ENCODE results near the gene KCND2.
"Not testable (repeated sequence)": the region's sequence is repeated elsewhere in the genome, so short reads cannot be mapped to it uniquely, and the experiment has no call there.

The KCND2 gene

DNA sequence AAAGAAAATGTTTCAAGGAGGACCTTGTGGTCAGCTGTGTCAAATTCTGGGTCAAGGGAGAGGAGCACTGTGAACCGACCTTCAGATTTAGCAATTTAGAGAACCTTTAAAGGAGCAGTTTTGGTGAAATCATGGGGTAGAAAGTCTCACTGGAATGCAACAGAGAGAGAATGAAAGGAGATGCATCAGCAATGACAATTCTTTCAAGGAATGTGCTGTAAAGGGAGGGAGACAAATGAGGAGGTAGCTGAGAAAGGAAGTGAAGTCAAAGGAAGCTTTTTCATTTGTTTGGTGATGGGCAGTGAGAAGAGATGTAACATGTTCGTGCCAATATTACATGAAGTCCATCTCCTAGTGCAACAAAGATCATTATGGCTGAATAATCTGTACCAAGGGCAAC is 418.9 kb downstream of the KCND2 start:
- no peak for DNase-seq (ENCODE audit: low read depth in 1 of 2, low spot score in 1 of 2)

DNA sequence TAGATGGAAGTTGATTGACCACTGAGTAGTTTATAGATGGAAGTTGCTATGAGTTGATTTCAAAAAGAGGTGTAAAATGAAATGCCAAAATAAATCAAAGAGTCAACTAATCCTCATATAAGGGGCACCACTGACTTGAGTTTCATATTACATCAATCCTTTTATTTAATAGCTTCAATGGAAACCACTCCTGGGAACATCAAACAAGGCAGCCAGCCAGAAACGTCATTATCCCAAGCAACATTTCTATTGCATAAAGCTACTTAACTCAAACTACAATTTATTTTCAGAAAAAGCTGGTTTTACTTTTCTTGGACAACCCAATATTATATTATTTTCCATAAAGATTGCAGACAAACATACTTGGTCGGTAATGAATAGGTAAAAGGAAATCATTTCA is 422.9 kb downstream of the KCND2 start:
- no peak for DNase-seq (ENCODE audit: low read depth in 1 of 2, low spot score in 1 of 2)

GRCh38 chr7:120700796-120701195 is 427.8 kb downstream of the KCND2 start:
- no peak for DNase-seq (ENCODE audit: low read depth in 1 of 2, low spot score in 1 of 2)

DNA sequence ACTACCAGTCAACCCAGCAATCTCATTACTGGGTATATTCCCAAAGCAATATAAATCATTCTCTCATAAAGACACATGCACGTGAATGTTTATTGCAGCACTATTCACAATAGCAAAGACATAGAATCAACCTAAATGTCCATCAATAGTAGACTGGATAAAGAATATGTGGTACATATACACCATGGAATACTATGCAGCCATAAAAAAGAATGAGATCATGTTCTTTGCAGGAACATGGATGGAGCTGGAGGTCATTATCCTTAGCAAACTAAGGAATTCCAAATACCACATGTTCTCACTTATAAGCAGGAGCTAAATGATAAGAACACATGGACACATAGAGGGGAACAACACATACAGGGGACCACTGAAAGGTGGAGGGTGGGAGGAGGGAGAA is 429.4 kb downstream of the KCND2 start:
- not testable (repeated sequence) for DNase-seq (ENCODE audit: low read depth in 1 of 2, low spot score in 1 of 2)

DNA sequence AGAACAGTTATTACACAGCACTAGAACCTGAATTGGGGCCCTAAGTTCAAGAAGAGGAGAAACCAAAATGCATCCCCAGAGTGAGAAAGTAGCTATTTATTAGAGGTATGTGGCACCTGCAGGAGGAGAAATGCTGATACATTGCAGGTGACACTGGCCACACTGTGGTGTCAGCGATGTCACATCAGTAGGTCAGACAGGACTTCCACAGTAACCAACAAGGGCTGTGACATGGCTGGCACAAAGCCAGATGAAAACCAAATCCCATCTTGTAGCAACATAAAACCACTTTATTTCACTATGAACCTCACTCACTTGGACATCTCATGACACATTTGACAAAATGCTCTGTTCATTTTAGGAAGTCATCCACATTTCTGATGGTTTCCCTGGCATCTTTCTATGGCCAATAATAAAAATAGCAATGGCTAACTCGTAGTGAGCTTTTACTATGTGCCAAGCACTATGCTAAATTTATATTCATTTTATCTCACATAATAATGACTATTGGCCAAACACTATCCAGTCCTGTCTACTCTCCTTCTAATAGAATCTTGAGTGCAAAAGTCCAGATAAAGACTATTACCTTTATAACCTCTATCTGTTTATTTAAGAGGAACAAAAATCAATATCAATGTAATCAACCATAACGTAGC is 430.7 kb downstream of the KCND2 start:
- no peak for DNase-seq (ENCODE audit: low read depth in 1 of 2, low spot score in 1 of 2)

- no peak for DNase-seq (ENCODE audit: low read depth in 1 of 2, low spot score in 1 of 2)
These were observed 436.4 kb downstream of the KCND2 start for GRCh38 chr7:120709252-120709971.

DNA sequence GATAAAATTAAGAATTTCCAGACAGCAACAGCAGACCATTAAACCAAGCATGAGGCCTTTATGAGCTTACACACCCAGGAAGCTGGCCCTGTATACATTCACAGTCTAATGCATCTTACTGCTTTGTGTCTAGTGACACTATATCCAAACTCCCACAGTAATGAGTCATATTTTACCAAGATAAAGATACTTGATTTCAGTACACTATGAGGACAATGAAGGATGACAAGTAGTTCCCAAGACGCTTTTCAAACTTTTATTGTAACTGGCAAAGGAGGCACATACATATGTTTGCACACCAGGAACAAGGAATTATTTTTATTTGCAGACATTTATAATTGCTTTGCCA is 437.0 kb downstream of the KCND2 start:
- DNase-seq (ENCODE audit: low read depth in 1 of 2, low spot score in 1 of 2): no peak

DNA sequence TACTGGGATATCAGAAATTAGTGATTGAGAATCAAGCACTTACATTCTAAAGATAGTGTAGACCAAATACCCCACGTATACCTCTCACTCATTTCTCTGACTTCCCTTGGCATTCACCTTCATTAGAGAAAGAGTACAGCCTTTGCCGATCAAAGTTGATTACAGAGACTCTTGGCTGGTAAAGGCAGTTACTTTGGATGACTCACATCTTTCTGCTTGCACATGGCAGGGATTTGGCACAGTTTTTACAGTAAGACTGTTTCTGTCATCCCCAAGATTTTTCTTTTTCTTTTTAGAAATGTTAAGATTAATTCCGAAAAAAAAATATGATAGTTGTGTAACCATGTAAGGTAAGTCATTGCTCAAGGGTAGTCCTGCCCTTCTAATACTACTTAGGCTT is 442.0 kb downstream of the KCND2 start:
- no peak for DNase-seq (ENCODE audit: low read depth in 1 of 2, low spot score in 1 of 2)

GRCh38 chr7:120716307-120716706 is 443.3 kb downstream of the KCND2 start:
- no peak for DNase-seq (ENCODE audit: low read depth in 1 of 2, low spot score in 1 of 2)

DNA sequence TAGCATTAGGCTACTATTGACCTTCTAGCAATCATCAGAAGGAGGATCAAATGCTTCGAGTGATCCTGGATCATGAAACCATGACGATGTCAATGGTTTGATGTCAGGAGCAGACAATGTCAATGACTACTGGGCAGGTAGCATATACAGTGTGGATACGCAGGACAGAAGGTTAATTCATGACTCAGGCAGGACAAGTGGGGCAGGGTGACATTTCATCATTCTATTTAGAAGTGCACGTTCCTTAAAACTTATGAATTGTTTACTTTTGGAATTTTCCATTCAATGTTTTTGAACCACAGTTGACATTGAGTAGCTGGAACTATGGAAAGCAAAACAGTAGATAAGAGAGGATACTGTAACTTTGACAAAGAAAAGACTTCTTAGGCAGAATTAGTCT is 444.2 kb downstream of the KCND2 start:
- no peak for DNase-seq (ENCODE audit: low read depth in 1 of 2, low spot score in 1 of 2)

DNA sequence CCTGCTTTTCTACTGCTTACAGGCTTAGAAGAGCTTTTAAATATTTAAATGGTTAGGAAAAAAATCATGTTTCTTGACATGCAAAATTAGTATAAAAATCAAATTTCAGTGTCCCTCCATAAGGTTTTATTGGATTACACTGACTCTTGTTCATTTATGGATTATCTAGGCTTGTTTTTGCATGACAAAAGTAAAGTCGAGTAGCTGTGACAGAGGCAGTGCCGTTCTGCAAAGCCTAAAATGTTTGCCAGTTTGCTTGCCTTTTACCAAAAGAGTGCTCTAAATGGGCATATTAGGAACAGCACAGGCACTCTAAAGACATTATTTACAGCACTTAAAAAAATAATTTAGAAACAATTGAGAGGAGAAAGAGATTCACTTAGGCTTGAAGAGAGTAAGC is 445.4 kb downstream of the KCND2 start:
- DNase-seq (ENCODE audit: low read depth in 1 of 2, low spot score in 1 of 2): no peak

DNA sequence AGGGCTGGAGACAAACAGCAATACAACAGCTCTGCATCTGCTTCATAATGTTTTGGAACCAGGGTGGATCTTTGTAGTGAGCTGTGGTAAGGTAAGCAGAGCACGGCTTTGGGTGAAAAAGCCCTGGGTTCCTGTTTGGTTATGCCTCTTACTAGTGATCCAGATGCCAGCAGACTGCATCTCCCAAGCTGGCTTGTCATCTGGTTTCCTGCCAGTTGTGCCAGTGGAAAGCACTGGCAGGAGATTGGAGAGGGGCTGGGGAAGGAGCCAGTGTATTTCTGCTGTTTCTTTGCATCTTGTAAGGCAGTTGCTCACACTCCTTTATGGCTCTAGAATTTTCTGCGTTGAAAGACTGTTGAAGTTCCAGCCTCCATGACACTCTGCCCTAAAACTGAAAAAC is 447.3 kb downstream of the KCND2 start:
- no peak for DNase-seq (ENCODE audit: low read depth in 1 of 2, low spot score in 1 of 2)

DNA sequence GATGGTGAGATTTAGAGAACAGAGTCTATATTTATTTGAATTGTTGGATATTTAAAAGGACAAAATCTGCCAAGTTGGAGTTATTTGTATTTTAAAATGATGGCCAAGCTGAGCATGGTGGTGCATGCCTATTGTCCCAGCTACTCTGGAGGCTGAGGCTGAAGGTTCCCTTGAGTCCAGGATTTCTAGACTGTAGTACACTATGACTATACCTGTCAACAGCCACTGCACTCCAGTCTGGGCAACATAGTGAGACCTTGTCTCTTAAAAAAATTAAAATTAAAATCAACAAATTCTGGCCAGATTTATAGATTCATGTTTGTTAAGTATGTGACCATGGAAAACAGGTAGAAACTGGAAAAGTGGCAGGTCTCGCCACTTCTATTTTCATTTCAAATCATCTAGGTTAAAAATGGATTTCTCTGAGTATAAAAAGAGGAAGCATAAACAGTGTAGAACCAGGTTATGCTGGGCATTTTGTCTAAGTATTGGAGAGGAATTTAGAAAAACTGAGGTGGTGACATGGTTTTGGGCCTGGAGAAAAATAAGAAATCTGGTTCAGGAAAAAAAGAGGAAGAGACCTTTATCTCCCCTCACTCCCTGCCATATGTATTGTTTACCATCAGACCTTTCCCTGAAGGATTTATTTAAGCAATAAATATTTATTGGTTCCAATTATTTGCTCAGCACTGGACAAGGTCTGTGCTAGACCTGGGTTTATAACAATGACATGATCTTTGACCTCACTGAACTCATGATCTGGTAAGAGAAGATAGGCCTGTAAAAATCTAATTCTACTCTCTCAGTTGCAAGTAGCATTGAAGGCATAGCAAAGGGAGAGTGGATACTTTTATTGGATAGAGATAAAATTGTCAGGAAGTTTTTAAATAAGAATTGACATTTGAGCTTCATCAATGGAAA is 450.8 kb downstream of the KCND2 start:
- DNase-seq (ENCODE audit: low read depth in 1 of 2, low spot score in 1 of 2): no peak

GRCh38 chr7:120724448-120724847 is 451.5 kb downstream of the KCND2 start:
- no peak for DNase-seq (ENCODE audit: low read depth in 1 of 2, low spot score in 1 of 2)

DNA sequence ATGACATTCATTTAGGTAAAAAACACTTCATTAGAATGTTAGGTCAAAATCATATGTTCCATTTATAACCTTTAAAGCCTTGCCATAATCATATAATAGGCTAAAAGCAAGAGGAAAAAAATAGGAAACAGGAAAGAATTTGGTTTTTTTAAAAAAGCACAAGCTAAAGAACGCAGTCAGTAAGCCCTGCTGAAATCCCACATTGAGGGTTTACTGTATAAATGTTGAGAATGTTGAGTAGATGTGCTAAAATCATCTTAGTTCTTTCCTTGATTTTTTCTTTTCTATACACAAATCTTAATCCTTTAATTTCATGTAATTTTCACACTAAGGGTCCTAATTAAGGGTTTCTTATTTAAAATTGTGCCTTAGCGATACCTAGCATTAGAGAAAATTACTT is 452.0 kb downstream of the KCND2 start:
- DNase-seq (ENCODE audit: low read depth in 1 of 2, low spot score in 1 of 2): no peak

DNA sequence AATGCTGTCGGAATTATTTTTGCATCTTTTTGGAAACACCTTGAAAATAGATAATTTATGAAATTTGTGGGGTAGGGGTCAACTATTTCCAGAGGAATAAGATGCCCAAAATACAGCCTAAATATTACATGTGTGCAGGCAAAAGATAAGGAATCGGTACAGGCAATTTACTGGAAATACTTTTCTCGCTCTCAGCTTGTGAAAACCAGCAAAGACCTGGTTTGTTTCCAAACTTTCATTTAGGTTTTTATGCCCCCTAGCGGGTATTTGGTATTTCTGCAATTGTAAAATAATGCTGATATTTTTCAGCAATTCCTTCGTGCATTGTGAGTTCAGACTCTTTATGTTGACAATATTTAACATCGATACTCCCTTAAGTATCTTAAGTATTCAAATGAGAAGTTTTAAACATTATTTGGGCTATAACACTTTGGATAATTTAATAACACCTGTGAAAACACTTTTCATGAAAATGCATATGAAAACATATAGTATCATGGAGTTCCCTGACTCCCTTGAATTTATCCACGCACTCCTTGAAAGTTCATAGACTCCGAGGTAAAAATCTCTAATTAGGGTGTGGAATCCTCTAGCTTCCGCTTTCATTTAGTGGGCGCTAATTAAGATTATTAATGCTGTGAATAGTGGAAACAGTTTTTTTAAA is 452.5 kb downstream of the KCND2 start:
- DNase-seq (ENCODE audit: low read depth in 1 of 2, low spot score in 1 of 2): no peak

GRCh38 chr7:120729245-120729644 is 456.3 kb downstream of the KCND2 start:
- DNase-seq (ENCODE audit: low read depth in 1 of 2, low spot score in 1 of 2): no peak

DNA sequence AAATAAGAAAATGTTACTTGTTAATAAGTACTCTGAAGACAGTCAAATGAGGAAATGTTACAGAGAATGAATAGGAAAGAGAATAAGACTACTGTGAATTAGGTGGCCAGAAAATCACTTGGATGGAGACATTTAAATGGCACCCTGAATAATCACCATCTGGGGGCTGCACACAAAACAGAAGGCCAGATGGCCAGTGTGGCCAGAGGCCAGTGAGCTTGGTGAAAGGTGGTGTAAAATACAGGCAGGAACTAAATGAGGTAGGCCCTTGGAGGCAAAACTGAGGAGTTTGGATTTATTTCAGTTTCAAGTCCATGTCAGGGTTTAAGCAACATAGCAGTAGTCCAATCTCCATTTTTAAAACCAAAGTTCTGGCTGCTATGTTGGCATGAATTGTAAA is 458.3 kb downstream of the KCND2 start:
- DNase-seq (ENCODE audit: low read depth in 1 of 2, low spot score in 1 of 2): no peak

GRCh38 chr7:120732256-120732655 is 459.3 kb downstream of the KCND2 start:
- no peak for DNase-seq (ENCODE audit: low read depth in 1 of 2, low spot score in 1 of 2)

- no peak for DNase-seq (ENCODE audit: low read depth in 1 of 2, low spot score in 1 of 2)
These were observed 460.2 kb downstream of the KCND2 start for GRCh38 chr7:120733143-120733542.

DNA sequence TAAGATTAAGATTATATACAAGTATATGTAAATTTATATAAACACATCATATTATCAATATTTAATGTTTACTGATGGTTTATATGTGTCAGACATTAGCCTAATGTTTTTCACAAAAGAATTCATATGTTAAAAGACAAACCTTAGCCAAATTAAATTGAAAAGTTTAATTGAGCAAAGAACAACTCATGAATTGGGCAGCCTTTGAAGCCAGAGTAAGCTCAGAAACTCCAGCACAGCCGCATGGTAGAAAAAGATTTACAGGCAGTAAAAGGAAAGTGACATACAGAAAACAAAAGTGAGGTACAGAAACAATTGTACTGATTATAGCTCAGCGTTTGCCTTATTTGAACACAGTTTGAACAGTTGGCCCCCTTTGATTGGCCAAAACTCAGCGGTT is 460.9 kb downstream of the KCND2 start:
- no peak for DNase-seq (ENCODE audit: low read depth in 1 of 2, low spot score in 1 of 2)

- DNase-seq (ENCODE audit: low read depth in 1 of 2, low spot score in 1 of 2): no peak
These were observed 462.8 kb downstream of the KCND2 start for GRCh38 chr7:120735791-120736190.

All from activated CD4-positive, alpha-beta T cell treated with anti-CD3 and anti-CD28 coated beads, Interleukin-2, amount 50 U/mL, for 24 hours (primary cell).